Measurements from ENCODE around the gene PBXIP1.

- TF ChIP-seq CTCF (IDR thresholded peaks at IDR 0.05) (no peak), POLR2A (IDR thresholded peaks at IDR 0.05) (no peak), EP300 (IDR thresholded peaks at IDR 0.05) (peak in 1 of 2 donors; percentile 75)
These were observed 16.8 kb upstream of the PBXIP1 start for GRCh38 chr1:154972517-154973343.
